ENCODE data around the gene FGFR2. TPM values are rescaled to one million over a fixed set of nuclear protein-coding genes. Genes with fewer than 3 reads are reported as not detected.

Gene FGFR2
- total and polyA plus RNA-seq, 4 donors: 11.4 to 69.9 (median 31.9) TPM

DNA sequence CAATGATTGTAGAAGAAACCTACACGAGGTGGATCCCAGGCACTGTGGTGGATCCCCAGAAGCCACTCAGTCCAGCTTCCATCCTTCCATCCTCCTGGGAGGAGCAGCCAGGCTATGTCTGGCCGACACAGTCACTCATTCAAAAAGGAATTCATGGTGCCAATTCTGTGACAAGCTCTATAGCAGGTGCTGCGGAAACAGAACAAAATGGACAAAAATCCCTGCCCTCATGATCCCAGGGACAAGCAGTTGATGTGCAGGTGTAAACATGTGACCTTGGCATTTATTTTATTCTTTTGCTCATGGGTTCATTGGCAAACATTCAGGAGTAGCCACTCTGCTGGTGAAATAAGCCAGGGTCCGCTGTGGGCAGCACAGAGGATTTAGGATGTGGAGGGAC, 49.2 kb upstream of the FGFR2 start:
- H3K9me3 ChIP-seq (ENCODE audit: control insufficient read depth in 4 of 4, low read length in 3 of 4): no peaks in the 10 kb centered on the region
- H3K4me3 ChIP-seq (ENCODE audit: low read depth in 1 of 3, low read length in 3 of 3): no peak overlapping the region
- WGBS: 85% methylated on average over 4 of the region's 4 CpGs
- no peak overlapping the region for H3K27ac ChIP-seq (ENCODE audit: low read depth in 1 of 2, low read length in 2 of 2)
- no peaks in the 10 kb centered on the region for H3K36me3 ChIP-seq (ENCODE audit: control insufficient read depth in 4 of 4, insufficient read depth in 3 of 4, low read depth in 1 of 4, low read length in 3 of 4)
- DNase-seq (ENCODE audit: low spot score): no peak
- TF ChIP-seq, protein P1, sequence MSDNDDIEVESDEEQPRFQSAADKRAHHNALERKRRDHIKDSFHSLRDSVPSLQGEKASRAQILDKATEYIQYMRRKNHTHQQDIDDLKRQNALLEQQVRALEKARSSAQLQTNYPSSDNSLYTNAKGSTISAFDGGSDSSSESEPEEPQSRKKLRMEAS (IDR thresholded peaks at IDR 0.05): no peak
- no peak for TF ChIP-seq YY1 (IDR thresholded peaks at IDR 0.05)
- H3K9ac ChIP-seq (ENCODE audit: low read depth in 1 of 2, low read length in 2 of 2): no peak overlapping the region
- no peaks in the 10 kb centered on the region for H3K4me1 ChIP-seq (ENCODE audit: control insufficient read depth in 4 of 4, insufficient read depth in 4 of 4, low read length in 3 of 4)
- H3K27me3 ChIP-seq (ENCODE audit: control insufficient read depth in 4 of 4, insufficient read depth in 4 of 4, low read length in 3 of 4): no peaks in the 10 kb centered on the region

GRCh38 chr10:121645696-121646095, 47.5 kb upstream of the FGFR2 start:
- TF ChIP-seq TAF1 (conservative IDR thresholded peaks at IDR 0.05): no peak
- no peak for TF ChIP-seq HNF4G (IDR thresholded peaks at IDR 0.05)
- no peak for TF ChIP-seq YY1 (IDR thresholded peaks at IDR 0.05)
- TF ChIP-seq, protein P1 (IDR thresholded peaks at IDR 0.05): no peak
- TF ChIP-seq EGR1 (IDR thresholded peaks at IDR 0.05; ENCODE audit: low read depth in 2 of 2): no peak
- TF ChIP-seq, protein P2, sequence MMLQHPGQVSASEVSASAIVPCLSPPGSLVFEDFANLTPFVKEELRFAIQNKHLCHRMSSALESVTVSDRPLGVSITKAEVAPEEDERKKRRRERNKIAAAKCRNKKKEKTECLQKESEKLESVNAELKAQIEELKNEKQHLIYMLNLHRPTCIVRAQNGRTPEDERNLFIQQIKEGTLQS (IDR thresholded peaks at IDR 0.05): no peak
- no peak for TF ChIP-seq ZBTB33 (IDR thresholded peaks at IDR 0.05)
- TF ChIP-seq REST (IDR thresholded peaks at IDR 0.05): no peak
- TF ChIP-seq SP1 (IDR thresholded peaks at IDR 0.05): no peak
- TF ChIP-seq CTCF (IDR thresholded peaks at IDR 0.05; ENCODE audit: low read depth, low read length, missing input control): no peak
- no peak for TF ChIP-seq NR2F2 (IDR thresholded peaks at IDR 0.05)
- TF ChIP-seq JUND (IDR thresholded peaks at IDR 0.05): no peak
- no peak for TF ChIP-seq FOXA1 (IDR thresholded peaks at IDR 0.05)
- TF ChIP-seq RAD21 (IDR thresholded peaks at IDR 0.05): no peak
- no peak for TF ChIP-seq RXRA (IDR thresholded peaks at IDR 0.05)
- no peak for TF ChIP-seq GABPA (IDR thresholded peaks at IDR 0.05 in 1 of 2, conservative IDR thresholded peaks at IDR 0.05 in 1 of 2)
- no peak for TF ChIP-seq HNF4A (conservative IDR thresholded peaks at IDR 0.05)
- no peak for TF ChIP-seq FOXA2 (IDR thresholded peaks at IDR 0.05)
- no peaks in the 10 kb centered on the region for H3K36me3 ChIP-seq (ENCODE audit: control insufficient read depth in 4 of 4, insufficient read depth in 3 of 4, low read depth in 1 of 4, low read length in 3 of 4)
- no peak overlapping the region for H3K4me3 ChIP-seq (ENCODE audit: low read depth in 1 of 3, low read length in 3 of 3)
- H3K9me3 ChIP-seq (ENCODE audit: control insufficient read depth in 4 of 4, low read length in 3 of 4): no peaks in the 10 kb centered on the region
- no peak overlapping the region for H3K9ac ChIP-seq (ENCODE audit: low read depth in 1 of 2, low read length in 2 of 2)
- no peaks in the 10 kb centered on the region for H3K4me1 ChIP-seq (ENCODE audit: control insufficient read depth in 4 of 4, insufficient read depth in 4 of 4, low read length in 3 of 4)
- WGBS: 75% methylated on average over 7 of the region's 7 CpGs
- no peaks in the 10 kb centered on the region for H3K27me3 ChIP-seq (ENCODE audit: control insufficient read depth in 4 of 4, insufficient read depth in 4 of 4, low read length in 3 of 4)
- no peak for DNase-seq (ENCODE audit: low spot score)
- no peak overlapping the region for H3K27ac ChIP-seq (ENCODE audit: low read depth in 1 of 2, low read length in 2 of 2)

Data from liver (tissue), 9 donors.